GM21447 (cell line): ENCODE data around the gene HORMAD2.

Experiments
- ATAC-seq: cut with Tn5 transposase; IDR thresholded peaks from one replicate; pipeline ENCODE4 v1.9.1; 2021; ENCODE audit not compliant: unreplicated experiment

Gene HORMAD2

DNA sequence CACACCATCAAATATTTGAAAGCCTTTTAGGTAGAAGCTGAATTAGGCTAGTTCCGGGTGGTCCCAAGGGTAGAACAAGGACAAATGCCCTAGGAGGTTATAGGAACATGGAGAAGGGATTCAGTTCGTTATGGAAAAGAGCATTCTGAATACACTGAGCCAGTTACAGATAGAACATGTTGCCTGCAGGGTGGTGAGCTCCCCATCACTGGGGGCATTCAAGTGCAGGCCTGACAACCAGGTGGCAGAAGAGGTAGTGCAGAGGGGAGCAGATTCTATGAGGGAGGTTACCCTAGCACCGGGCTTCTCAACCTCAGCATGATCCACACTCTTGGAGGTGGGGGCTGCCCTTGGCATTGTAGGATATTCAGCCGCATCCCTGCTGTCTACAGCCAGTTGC is 142.1 kb downstream of the HORMAD2 start:
- no peak for ATAC-seq

DNA sequence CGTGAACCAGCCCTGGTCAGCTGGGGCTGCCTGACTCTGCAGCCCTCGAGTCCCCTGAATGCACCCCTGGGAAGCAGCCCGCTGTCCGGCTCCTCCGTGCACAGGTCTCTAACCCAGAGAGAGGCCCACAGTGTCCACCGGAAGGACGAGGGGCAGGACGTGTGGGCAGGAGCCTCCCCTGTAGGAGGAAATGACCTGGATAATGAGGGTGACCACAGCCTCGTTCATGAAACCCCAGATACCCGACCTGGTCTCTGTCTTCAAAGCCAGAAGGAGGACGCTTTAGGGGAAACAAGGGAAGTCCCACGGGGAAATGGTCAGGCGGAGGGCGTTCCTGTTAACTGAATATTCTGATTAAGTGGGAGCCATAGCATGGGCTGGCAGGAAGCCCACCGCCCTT is 143.0 kb downstream of the HORMAD2 start:
- no peak for ATAC-seq

- no peak for ATAC-seq
These were observed 144.0 kb downstream of the HORMAD2 start for GRCh38 chr22:30224161-30224857.

DNA sequence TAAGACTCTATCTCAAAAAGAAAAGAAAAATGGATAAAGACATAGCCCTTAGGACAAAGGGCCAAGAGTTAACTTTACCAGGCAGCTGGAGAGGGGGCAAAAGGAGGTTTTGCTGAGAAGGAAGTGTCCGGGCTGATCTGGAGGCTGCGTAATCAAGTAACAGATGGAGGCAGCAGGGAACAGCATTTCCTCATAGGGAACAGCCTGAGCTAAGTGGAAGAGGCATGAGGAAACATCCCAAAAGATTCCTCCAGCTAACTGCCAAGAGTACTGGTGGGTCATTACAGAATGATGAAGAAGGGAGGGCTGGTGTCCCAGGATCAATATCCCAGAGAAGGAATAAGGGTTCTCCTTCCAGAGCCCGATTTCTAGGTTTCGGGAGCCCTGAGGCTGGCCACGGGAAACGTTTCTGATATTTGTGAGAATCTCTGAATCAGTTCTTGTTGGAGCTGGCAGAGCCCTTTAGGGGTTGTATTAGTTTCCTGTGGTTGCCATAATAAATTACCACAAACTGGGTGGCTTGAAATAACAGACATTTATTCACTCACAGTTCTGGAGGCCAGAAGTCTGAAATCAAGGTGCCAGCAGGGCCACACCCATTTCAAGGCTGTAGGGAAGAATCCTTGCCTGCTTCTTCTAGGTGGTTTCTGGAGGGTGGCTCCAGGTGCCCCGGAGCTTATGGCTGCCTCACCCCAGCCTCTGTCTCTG is 145.1 kb downstream of the HORMAD2 start:
- no peak for ATAC-seq

GRCh38 chr22:30226192-30226832 is 146.0 kb downstream of the HORMAD2 start:
- ATAC-seq: no peak
